VCaP (cell line): ENCODE measurements around the gene KRTAP5-10.
"Not testable (repeated sequence)": the region's sequence is repeated elsewhere in the genome, so short reads cannot be mapped to it uniquely, and the experiment has no call there.

Experiments
- H3K27ac ChIP-seq: fragments of 450-650 bp; 2 replicates; pipeline ENCODE4 v1.5.1; 2017
- TF ChIP-seq, protein P1 (sequence below): fragments of 450-650 bp; conservative IDR thresholded peaks from 2 replicates; pipeline ENCODE4 v1.5.1; 2017; ENCODE audit warnings: mild to moderate bottlenecking, moderate library complexity

Gene KRTAP5-10, protein sequence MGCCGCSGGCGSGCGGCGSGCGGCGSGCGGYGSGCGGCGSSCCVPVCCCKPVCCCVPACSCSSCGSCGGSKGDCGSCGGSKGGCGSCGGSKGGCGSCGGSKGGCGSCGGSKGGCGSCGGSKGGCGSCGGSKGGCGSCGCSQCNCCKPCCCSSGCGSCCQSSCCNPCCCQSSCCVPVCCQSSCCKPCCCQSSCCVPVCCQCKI

GRCh38 chr11:71565263-71565662, at the start of gene KRTAP5-10:
KRTAP5-10 (plus strand) TSS chr11:71565563; CDS start chr11:71565588, 25 bp downstream.
- TF ChIP-seq, protein P1, sequence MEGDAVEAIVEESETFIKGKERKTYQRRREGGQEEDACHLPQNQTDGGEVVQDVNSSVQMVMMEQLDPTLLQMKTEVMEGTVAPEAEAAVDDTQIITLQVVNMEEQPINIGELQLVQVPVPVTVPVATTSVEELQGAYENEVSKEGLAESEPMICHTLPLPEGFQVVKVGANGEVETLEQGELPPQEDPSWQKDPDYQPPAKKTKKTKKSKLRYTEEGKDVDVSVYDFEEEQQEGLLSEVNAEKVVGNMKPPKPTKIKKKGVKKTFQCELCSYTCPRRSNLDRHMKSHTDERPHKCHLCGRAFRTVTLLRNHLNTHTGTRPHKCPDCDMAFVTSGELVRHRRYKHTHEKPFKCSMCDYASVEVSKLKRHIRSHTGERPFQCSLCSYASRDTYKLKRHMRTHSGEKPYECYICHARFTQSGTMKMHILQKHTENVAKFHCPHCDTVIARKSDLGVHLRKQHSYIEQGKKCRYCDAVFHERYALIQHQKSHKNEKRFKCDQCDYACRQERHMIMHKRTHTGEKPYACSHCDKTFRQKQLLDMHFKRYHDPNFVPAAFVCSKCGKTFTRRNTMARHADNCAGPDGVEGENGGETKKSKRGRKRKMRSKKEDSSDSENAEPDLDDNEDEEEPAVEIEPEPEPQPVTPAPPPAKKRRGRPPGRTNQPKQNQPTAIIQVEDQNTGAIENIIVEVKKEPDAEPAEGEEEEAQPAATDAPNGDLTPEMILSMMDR = no peak
- H3K27ac ChIP-seq = no peak within 1 kb of the TSS

- no peak overlapping the region for H3K27ac ChIP-seq
- TF ChIP-seq, protein P1 = no peak
These were observed 46.6 kb upstream of the KRTAP5-10 start for GRCh38 chr11:71518506-71519471.

GRCh38 chr11:71519546-71519945, 45.8 kb upstream of the KRTAP5-10 start:
- no peak overlapping the region for H3K27ac ChIP-seq
- TF ChIP-seq, protein P1 = no peak

GRCh38 chr11:71525188-71525937, 40.0 kb upstream of the KRTAP5-10 start:
- TF ChIP-seq, protein P1 = no peak
- H3K27ac ChIP-seq = no peak overlapping the region

GRCh38 chr11:71525938-71526495, 39.3 kb upstream of the KRTAP5-10 start:
- H3K27ac ChIP-seq = no peak overlapping the region
- TF ChIP-seq, protein P1 = no peak

DNA sequence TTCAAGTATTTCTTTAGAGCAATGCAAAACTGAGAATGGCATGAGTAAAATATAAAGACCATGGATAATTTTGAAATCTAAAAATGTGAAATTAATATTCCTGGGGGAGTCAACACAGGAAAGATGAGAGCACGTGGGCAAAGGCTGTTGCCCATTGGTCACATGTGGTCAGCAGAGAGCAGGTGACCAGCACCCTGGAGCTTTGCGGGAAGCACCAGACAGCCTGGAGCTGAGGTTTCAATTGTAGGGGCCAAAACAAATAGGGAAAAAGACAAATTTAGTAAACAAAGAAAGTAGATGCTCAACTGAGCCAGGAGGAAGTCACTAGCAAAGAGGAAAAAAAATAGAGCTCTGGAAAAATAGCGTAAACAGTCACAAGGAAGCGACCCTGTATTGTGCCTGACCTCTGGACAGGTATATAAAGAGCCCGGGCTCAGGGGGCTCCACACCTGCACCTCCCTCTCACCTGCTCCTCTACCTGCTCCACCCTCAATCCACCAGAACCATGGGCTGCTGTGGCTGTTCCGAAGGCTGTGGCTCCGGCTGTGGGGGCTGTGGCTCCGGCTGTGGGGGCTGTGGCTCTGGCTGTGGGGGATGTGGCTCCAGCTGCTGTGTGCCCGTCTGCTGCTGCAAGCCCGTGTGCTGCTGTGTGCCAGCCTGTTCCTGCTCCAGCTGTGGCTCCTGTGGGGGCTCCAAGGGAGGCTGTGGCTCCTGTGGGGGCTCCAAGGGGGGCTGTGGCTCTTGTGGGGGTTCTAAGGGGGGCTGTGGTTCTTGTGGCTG, 38.4 kb upstream of the KRTAP5-10 start, which contains the start of gene KRTAP5-7:
Gene KRTAP5-7, plus strand, starts transcription at position 472 of the 780 bp plus-strand sequence. Its CDS starts 34 bp downstream, at position 506.
- H3K27ac ChIP-seq = not testable (repeated sequence)
